NCI-H1092 (cell line): ENCODE results near the gene CPNE7.
"Not testable (repeated sequence)": the region's sequence is repeated elsewhere in the genome, so short reads cannot be mapped to it uniquely, and the experiment has no call there.

Source experiments
- DNase-seq: peaks from one replicate; lab custom pipeline; 2025; lab: John Stamatoyannopoulos, UW

Gene CPNE7

GRCh38 chr16:89583197-89583894, 7.8 kb downstream of the CPNE7 start:
- DNase-seq, result no peak

- DNase-seq, result no peak
Measured at GRCh38 chr16:89583895-89584644, 8.5 kb downstream of the CPNE7 start.

DNA sequence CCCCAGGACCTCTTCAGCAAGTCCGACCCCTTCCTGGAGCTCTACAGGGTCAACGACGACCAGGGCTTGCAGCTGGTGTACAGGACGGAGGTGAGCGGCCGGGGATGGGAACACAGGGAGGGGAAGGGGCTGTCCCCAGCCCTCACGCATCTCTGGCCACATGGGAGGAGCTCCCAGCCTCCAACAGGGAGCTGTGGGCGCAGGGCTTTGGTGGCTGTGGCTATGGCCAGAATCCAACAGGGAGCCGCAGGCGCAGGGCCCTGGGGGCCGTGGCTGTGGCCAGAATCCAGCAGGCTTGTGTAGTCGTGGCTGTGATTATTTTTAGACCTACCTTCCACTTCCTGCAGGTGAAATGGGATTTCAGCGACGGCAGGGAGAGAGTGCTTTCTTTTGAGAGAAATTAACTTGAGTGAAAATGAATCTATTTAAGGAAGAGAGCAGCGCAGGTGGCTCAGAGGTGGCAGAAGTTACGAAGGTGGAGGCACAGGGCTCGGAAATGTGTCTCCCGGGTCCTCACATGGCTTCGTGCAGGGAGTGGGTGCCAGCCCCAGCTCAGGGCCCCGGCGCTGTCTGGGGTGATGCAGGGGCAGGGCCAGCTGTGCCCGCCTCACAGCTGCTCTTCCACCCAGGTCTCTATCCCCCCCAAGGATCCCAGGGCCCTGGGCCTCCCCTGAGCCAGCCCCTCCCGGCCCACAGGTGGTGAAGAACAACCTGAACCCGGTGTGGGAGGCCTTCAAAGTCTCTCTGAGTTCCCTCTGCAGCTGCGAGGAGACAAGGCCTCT, 9.4 kb downstream of the CPNE7 start:
- no peak for DNase-seq

GRCh38 chr16:89586218-89586617, 10.7 kb downstream of the CPNE7 start:
- no peak for DNase-seq

DNA sequence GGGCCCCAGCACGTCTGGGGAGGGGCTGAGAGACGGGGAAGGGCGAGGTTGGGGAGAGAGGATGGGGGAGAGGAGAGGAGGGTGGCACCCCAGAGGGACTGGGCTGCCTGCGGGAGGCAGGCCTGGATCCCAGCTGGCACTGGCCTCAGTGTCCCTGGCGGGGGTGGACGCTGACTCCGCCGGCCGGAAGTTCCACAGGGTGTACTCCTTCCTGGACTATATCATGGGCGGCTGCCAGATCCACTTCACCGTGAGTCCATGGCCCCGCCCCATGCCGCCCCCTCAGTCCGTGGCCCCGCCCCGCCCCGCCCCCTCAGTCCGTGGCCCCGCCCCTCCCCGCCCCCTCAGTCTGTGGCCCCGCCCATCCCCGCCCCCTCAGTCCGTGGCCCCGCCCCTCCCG, 11.3 kb downstream of the CPNE7 start:
- no peak for DNase-seq

- DNase-seq, result not testable (repeated sequence)
Measured at GRCh38 chr16:89587676-89588075, 12.1 kb downstream of the CPNE7 start.

DNA sequence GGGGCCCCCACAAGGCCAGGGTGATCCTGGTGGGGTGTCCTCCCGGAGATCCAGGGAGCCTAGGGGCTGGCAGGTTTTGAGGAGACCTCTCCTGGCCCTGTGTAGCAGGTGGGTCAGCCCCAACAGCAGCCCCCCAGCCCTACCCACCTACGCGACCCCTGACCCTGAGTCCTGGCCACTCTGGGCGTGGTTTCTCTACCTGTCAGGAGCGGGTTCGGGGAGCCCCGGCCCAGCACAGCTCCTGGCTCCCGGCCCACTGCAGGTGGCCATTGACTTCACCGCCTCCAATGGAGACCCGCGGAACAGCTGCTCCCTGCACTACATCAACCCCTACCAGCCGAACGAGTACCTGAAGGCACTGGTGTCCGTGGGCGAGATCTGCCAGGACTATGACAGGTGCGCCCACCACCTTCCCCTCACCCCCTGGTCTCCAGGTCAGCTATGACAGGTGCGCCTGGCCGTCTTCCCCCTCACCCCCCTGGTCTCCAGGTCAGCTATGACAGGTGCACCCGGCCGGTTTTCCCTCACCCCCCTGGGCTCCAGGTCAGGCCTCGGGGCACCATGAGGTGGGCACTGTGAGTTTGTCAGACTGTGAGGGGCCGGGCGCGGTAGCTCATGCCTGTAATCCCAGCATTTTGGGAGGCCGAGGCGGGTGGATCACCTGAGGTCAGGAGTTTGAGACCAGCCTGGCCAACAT, 13.0 kb downstream of the CPNE7 start:
- no peak for DNase-seq

GRCh38 chr16:89589241-89589926, 13.8 kb downstream of the CPNE7 start:
- DNase-seq, result no peak

GRCh38 chr16:89593841-89594240, 18.3 kb downstream of the CPNE7 start:
- DNase-seq, result no peak

- no peak for DNase-seq
Measured at GRCh38 chr16:89595330-89596060, 19.9 kb downstream of the CPNE7 start.

- no peak for DNase-seq
Measured at GRCh38 chr16:89596061-89596689, 20.6 kb downstream of the CPNE7 start.

GRCh38 chr16:89596957-89597649, 21.5 kb downstream of the CPNE7 start:
- no peak for DNase-seq

- no peak for DNase-seq
Measured at GRCh38 chr16:89598199-89598598, 22.6 kb downstream of the CPNE7 start.

DNA sequence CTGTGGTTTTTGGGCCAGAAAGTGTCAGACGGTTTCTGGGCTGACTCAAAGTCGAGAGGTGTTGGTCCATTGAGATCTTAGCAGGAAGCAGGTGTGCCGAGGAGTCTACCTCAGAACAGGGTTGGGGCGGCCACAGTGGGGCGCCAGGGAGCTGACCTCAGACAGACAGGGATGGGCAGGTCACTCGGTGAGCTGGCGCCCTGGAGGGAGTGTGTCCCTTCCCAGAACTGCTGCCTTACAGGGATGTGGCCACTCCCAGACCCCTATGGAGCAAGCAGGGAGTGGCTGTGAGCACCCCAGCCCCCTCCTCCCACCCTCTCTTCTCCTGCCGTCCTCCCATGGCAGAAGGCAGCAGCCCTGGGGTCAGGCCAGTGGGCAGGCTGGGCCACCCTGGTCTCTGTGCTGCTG, 23.9 kb downstream of the CPNE7 start:
- DNase-seq, result no peak

DNA sequence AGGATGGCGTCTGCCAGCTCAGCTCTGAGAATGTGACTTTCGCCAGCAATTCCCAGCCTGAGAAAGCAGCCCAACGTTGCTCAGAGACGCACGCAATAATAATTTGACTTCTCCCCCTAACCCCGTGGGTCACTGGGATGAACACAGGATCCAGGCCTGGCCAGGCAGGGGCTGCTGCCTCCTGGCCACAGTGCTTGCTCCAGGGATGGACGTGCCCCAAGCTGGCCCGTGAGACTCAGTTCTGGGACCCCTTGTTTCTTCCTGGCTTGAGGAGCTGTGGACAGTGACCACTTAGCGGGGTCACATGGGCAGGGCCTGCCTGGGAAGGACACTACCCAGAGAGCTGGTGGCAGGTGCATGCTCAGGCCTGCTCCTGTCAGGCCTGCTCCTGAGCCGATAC, 24.3 kb downstream of the CPNE7 start:
- no peak for DNase-seq

- DNase-seq, result no peak
Measured at GRCh38 chr16:89600427-89600826, 24.9 kb downstream of the CPNE7 start.

GRCh38 chr16:89600956-89601355, 25.4 kb downstream of the CPNE7 start:
- DNase-seq, result no peak

GRCh38 chr16:89601906-89602272, 26.3 kb downstream of the CPNE7 start:
- DNase-seq, result no peak

GRCh38 chr16:89602273-89602951, 26.9 kb downstream of the CPNE7 start:
- peak; percentile 23 for DNase-seq
